Transverse colon (tissue), 4 donors: ENCODE results near the gene PTGR2. TPM values are rescaled to one million over a fixed set of nuclear protein-coding genes. Genes with fewer than 3 reads are reported as not detected.

Experiments
- DNase-seq: peaks from one replicate; pipeline ENCODE4 v3.0.0-alpha.2; 2019
- H3K27ac ChIP-seq, 4 donors: fragments of 200-600 bp; sonication (generic); 2 replicates each; pipeline ENCODE4 v1.5.1; 2016 to 2018; ENCODE audit warnings: inconsistent platforms in 4 of 4
- H3K27me3 ChIP-seq: fragments of 200-600 bp; sonication (generic); 2 replicates; pipeline ENCODE4 v1.5.1; 2017; ENCODE audit warnings: inconsistent platforms
- H3K36me3 ChIP-seq, 4 donors: fragments of 200-600 bp; sonication (generic); 2 replicates each; pipeline ENCODE4 v1.5.1; 2017 to 2019; ENCODE audit warnings: inconsistent platforms in 4 of 4
- H3K4me1 ChIP-seq, 4 donors: fragments of 200-600 bp; sonication (generic); 2 replicates each; pipeline ENCODE4 v1.5.1; 2017 to 2020; ENCODE audit warnings: inconsistent platforms in 4 of 4
- H3K4me3 ChIP-seq, 4 donors: fragments of 200-600 bp; sonication (generic); 1 replicate in 1 of 4; 2 replicates in 3 of 4; pipeline versions ENCODE4 v1.5.1 to v1.6.1; 2017 to 2019; ENCODE audit warnings: inconsistent platforms in 4 of 4
- H3K9me3 ChIP-seq, 2 donors: fragments of 200-600 bp; sonication (generic); 2 replicates each; pipeline ENCODE4 v1.5.1; 2017 to 2019; ENCODE audit warnings: inconsistent platforms in 2 of 2
- EP300 ChIP-seq: sonication (generic); formaldehyde crosslinking; IDR thresholded peaks from one replicate; pipeline ENCODE4 v1.6.1; 2017; ENCODE audit warnings: antibody characterized with exemption, low read depth
- POLR2A ChIP-seq: fragments of 450-650 bp; IDR thresholded peaks from one replicate; pipeline ENCODE4 v1.6.1; 2016; ENCODE audit warnings: antibody characterized with exemption, mild to moderate bottlenecking, moderate library complexity
- POLR2AphosphoS5 ChIP-seq, 3 donors: sonication (generic); formaldehyde crosslinking; IDR thresholded peaks; one replicate each; pipeline ENCODE4 v1.6.1; 2016; ENCODE audit warnings: antibody characterized with exemption in 3 of 3
- WGBS, 2 donors: methylation state at CpG; one replicate each; pipeline ENCODE4 v1.1.5; 2018; ENCODE audit warnings: low coverage in 1 of 2; 5-methylcytosine and 5-hydroxymethylcytosine counted together
- in situ Hi-C, 4 donors: fragments of 200-750 bp; cut with MboI; loops; one replicate each; pipeline versions ENCODE4 v1.15.0 to v1.15.1; 2017; ENCODE audit warnings: low sequenced_read_pairs in 3 of 4, low pct_ligation_motif_present in 1 of 4, low pct_unique_long_range_greater_than_20kb in 1 of 4
- intact Hi-C: fragments of 100-400 bp; cut with DNase I; formaldehyde crosslinking; loops from one replicate; pipeline ENCODE4 v1.15.1; 2023; ENCODE audit warnings: low total_unique reads
- total RNA-seq, 4 donors: library from RNA; depleted of rRNA; stranded (reverse); fragments of >200 nt; gene quantifications; one replicate each; pipeline ENCODE4 v1.1.0, GENCODE V29; 2016
- TF ChIP-seq, protein P1 (sequence below), 5 experiments: fragments of 200-600 bp in 3 of 5; fragments of 450-650 bp in 2 of 5; sonication (generic) in 3 of 5; IDR thresholded peaks; 1 replicate in 2 of 5; 2 replicates in 3 of 5; pipeline ENCODE4 v1.5.1; 2016 to 2017; ENCODE audit warnings: antibody characterized with exemption in 5 of 5, inconsistent platforms in 3 of 5, mild to moderate bottlenecking in 2 of 5, moderate library complexity in 1 of 5

The PTGR2 gene
- total RNA-seq, 4 donors from 2014 or later, result 1.8 to 15.8 (median 10.8) TPM

DNA sequence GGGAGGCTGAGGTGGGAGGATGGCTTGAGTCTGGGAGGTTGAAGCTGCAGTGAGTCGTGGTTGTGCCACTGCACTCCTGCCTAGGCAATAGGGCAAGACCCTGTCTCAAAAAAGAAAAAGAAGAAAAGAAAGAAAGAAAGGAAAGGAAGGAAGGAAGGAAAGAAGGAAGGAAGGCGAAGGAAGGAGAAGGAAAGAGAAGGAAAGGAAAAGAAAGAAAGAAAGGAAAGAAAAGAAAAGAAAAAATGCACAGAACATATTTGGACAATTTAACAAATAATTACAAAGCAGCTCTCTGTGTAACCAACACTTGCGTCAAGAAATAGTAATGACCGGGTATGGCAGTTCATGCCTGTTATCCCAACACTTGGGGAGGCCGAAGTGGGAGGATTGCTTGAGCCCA, 35.8 kb upstream of the PTGR2 start:
- Histone ChIP-seq H3K27ac (peak overlapping the region in 2 of 4 donors; percentile 40 to 43), H3K9me3 (no peaks in the 10 kb centered on the region), H3K27me3 (no peaks in the 10 kb centered on the region), H3K36me3 (no peaks in the 10 kb centered on the region), H3K4me3 (no peak overlapping the region), H3K4me1 (no peaks in the 10 kb centered on the region)
- intact Hi-C loops, result no loop called here
- no peak for DNase-seq
- 83 to 87% methylated on average over 4 of the region's 5 CpGs for WGBS, 2 donors
- in situ Hi-C loops, result no loop called here
- no peak for TF ChIP-seq POLR2A
- no peak for TF ChIP-seq EP300
- TF ChIP-seq, protein P1, sequence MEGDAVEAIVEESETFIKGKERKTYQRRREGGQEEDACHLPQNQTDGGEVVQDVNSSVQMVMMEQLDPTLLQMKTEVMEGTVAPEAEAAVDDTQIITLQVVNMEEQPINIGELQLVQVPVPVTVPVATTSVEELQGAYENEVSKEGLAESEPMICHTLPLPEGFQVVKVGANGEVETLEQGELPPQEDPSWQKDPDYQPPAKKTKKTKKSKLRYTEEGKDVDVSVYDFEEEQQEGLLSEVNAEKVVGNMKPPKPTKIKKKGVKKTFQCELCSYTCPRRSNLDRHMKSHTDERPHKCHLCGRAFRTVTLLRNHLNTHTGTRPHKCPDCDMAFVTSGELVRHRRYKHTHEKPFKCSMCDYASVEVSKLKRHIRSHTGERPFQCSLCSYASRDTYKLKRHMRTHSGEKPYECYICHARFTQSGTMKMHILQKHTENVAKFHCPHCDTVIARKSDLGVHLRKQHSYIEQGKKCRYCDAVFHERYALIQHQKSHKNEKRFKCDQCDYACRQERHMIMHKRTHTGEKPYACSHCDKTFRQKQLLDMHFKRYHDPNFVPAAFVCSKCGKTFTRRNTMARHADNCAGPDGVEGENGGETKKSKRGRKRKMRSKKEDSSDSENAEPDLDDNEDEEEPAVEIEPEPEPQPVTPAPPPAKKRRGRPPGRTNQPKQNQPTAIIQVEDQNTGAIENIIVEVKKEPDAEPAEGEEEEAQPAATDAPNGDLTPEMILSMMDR (IDR thresholded peaks at IDR 0.05), result no peak
- TF ChIP-seq POLR2AphosphoS5 (IDR thresholded peaks at IDR 0.05), result no peak

DNA sequence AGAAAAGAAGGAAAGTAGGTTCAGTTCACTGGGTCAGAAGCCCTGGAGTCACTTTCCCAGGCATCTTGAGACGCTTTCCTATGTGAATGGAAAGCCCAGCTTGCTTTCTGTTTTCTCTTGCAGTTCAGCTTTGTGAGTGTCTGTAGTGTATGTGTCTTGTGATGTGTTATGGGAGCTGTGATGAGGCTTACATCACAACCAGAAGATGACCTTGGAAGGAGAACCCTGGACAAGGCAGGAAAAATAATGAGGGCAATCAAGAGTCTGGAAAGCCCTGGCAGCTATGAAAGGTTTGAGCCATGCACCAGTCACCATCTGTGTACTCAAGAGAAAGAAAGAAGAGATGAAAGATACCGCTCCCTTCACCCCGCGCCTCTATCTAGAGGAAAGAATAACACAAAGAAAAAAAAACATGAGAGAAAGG, 35.2 kb upstream of the PTGR2 start:
- in situ Hi-C loops, result no loop called here
- WGBS, 2 donors, result 43 to 52% methylated on average over 3 to 4 of the region's 4 CpGs
- intact Hi-C loops, result no loop called here
- Histone ChIP-seq H3K4me3 (no peak overlapping the region), H3K9me3 (no peaks in the 10 kb centered on the region), H3K36me3 (no peaks in the 10 kb centered on the region), H3K27ac (peak overlapping the region in 2 of 4 donors; percentile 40 to 43), H3K4me1 (no peaks in the 10 kb centered on the region), H3K27me3 (no peaks in the 10 kb centered on the region)
- TF ChIP-seq, protein P1 (IDR thresholded peaks at IDR 0.05), result no peak
- TF ChIP-seq EP300 (no peak), POLR2A (no peak), POLR2AphosphoS5 (IDR thresholded peaks at IDR 0.05) (no peak)
- no peak for DNase-seq

DNA sequence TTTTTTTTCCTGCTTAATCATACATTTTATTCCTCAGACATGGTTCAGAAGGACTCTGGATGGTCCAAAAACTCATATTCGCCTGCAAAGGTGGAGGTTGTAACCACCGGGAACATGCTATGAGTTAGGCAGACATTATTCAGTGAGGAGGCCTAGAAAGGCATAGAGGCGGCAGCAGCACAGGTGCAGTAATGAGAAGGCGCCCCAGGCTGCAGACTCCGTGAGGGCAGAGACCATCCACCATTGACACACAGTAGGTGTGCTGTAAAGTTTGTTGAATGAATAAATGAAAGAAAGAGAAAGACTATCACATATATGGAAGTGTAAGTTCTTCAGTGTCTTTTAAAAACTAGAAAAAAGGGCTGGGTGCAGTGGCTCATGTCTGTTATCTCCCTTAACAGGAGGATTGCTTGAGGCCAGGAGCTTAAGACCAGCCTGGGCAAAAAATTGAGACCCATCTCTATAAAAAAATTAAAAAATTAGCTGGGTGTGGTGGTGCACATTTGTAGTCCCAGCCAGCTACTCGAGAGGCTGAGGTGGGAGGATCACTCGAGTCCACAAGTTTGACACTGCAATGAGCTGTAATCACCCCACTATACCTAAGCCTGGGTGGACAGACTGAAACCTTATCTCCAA, 34.5 kb upstream of the PTGR2 start:
- H3K9me3 ChIP-seq, result no peaks in the 10 kb centered on the region
- in situ Hi-C loops, result no loop called here
- intact Hi-C loops, result no loop called here
- no peak for DNase-seq
- no peaks in the 10 kb centered on the region for H3K27me3 ChIP-seq
- peak overlapping the region in 2 of 4 donors; percentile 40 to 43 for H3K27ac ChIP-seq
- WGBS, 2 donors, result 82 to 86% methylated on average over 7 of the region's 7 CpGs
- no peak overlapping the region for H3K4me3 ChIP-seq
- no peaks in the 10 kb centered on the region for H3K36me3 ChIP-seq
- no peaks in the 10 kb centered on the region for H3K4me1 ChIP-seq
- TF ChIP-seq POLR2AphosphoS5 (IDR thresholded peaks at IDR 0.05) (no peak), POLR2A (no peak)

DNA sequence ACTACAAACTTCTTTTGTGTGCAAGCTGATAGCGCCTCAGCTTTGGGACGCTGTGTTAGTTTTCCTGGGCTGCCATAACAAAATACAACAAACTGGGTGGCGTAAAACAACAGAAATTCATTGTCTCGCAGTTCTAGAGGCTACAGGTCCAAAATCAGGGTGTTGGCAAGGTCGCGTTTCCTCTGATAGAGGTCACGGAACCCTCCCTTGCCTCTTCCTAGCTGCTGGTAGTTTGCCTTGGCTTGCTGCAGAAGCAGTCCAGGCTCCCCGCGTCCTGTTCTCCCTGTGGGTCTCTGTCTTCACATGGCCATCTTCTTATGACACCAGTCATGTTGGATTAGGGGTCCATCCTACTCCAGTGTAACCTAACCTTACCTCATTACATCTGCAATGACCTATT, 32.8 kb upstream of the PTGR2 start:
- Histone ChIP-seq H3K27me3 (no peaks in the 10 kb centered on the region), H3K27ac (no peak overlapping the region), H3K4me1 (peaks cover 0 to 9% (median 7%) of the 10 kb centered on the region in 4 donors), H3K9me3 (no peaks in the 10 kb centered on the region), H3K36me3 (no peaks in the 10 kb centered on the region), H3K4me3 (no peak overlapping the region)
- no peak for DNase-seq
- 89 to 100% methylated on average over 2 to 9 of the region's 9 CpGs for WGBS, 2 donors
- in situ Hi-C loops (no loop called here), intact Hi-C loops (no loop called here)
- TF ChIP-seq POLR2A (no peak), EP300 (no peak), POLR2AphosphoS5 (IDR thresholded peaks at IDR 0.05) (no peak)
- TF ChIP-seq, protein P1 (IDR thresholded peaks at IDR 0.05), result no peak
